T1000 (cell line): ENCODE measurements around the gene AKAP8L.
A peak's percentile ranks its signal among the peaks of the same experiment; 100 is the strongest.
"Not testable (repeated sequence)": the region's sequence is repeated elsewhere in the genome, so short reads cannot be mapped to it uniquely, and the experiment has no call there.

Source experiments
- DNase-seq: peaks from one replicate; lab custom pipeline; 2025; ENCODE audit warnings: mixed read lengths; lab: John Stamatoyannopoulos, UW

The AKAP8L gene

DNA sequence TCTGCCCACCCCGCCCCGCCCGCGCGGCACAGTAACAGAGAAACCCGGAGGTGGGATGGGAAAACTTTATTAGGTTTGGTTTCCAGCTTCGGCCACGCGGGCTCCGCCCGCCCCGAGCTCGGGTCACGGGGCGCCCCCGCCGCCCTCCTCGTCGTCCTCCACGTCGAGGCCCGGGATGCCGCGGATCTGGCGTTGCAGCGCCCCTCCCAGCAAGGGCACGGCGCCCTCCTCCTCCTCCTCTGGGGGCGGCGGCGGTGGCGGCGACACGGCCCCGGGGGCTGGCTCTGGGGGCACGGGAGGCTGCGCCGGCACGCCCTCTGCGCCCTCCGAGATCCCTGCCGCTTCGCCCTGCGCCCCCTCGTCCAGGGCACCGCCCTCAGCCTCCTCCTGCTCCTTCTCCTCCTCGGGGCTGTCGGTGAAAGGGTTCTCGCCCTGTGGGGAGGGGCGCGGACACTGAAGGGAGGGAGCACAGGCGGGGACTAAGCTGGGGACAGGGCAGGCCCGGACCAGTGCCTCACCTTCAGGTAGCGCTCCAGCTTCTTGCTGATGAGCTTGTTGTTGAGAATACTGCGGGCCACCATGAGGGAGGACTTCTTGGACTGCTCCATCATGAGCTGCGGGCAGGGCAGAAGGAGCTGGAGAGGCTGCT lies 38.7 kb downstream of the AKAP8L start:
- peak; percentile 49 for DNase-seq

DNA sequence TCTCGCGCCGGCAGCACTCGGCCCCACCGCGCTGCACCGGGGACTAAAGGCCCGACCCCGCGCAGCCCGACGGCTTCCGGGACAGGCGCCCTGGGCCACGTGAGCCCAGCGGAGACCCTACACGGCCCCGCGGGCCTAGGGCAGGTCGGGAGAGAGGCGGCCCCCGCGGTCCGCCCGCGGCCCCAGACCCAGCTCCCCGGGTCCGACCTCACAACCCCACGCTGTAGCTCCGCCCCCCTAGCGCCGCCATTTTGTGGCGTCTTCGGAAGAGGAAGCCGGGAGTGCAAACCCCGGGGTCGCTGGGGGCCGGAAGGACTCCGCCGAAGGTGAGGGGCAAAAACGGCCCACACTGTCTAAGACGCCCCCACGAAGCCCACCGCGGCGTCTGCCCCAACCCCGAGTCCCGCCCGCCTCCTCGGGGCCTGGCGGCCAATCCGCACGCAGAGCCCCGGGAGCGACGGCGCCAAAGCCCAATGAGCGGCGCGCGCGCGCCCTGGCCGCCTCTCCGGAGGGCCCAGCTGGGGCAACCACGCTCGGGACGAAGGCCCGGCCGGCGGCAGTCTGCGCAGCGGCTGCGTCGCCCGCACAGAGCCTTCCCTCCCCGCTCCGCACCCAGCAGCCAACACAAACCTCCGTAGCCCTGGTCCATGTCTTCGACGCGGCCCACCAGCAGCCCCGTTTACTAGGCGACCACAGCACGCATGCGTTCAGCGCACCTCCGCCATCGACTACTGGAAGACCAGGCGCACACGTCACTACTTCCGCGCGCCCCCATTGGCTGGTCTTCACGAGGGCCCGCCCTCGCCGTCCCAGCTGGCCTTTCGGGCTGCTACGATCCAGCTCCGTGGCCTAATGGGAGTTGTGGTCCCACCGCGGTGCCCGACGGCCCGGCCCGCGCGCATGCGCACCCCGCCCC lies 39.4 kb downstream of the AKAP8L start, which contains the start of gene AKAP8:
Gene AKAP8, minus strand, starts transcription at position 705 of the 916 bp plus-strand sequence. Its CDS starts 56 bp downstream, at position 649.
- DNase-seq: peak; percentile 98

DNA sequence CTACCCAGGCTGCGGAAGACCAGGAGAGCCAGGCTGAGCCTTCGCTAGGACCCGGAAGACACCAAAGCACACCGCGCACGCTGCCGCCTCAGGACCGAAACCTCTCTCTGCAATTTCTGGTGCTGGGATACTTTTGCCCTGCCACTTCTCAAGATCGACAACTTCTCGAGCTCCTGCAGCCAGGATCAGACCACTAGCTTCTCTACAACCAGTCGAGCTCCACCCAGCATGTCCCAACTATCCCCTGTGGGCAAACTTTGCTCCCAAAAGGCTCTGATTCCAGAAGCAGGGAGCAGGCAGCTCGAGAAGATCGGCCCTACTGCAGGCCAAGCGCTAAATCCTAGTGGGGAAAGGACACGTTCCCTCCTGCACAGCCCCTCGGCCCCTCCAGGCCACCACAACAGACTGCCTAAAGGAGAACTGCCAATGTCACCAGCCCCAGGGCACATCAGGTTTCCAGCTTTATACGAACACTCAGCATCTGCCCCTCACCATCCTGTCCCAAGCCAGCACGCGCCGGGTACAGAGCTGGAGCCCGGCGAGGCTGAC lies 40.2 kb downstream of the AKAP8L start:
- DNase-seq: no peak

DNA sequence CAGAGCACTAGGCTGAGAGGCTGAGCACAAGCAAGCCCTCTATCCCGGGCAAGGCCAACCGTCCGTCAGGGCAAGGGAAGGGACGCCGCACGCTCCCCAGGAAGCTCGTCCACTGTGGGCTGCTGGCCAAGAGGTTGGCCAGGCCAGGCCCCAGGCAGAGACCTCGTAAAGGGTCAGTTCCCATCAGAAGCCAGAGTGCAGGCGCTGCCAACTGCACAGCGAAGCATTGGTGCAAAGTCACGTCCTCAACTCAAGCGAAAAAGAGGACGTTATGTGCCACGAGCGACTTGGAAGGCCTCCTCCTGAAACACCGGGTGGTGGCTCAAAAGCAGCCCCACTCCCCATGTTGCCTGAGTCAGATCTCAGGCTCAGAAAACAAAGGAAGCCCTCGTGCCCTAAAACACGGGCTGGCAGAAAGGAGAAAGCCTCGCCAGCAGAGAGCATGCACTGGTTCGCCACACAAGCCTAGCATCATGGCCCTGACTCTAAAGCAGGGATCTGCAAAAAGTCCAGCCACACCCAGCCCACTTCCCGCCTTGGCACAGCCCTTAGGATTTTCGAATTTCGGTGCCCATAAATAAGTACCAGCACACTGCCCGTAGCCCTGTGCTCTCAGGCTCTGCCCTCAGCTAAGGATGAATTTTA lies 43.9 kb downstream of the AKAP8L start:
- no peak for DNase-seq

DNA sequence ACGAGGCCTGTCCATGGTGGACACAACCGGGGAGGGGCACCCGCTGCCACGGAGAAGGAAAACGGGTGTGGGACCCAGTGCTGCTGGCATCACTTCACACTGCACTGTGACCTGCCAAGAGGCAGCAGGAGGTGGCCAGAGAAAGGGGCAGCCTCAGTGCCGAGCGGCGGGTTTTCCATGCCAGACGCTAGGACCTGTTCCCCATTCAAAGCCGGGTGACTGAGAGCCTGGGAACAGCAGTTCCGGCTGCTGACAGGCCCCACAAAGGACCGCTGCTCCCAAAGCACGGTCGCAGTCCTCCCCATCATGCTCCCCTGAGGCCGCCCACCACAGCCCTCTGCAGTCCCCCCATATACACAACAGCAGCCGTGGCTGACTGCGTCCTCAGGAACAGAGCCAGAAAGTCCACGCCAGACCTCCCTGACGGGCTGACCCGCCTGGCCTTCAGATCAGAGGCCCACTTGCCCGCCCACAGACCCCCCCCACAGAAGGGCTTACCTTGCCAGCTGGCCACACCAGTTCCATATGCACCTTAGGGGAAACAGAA lies 44.6 kb downstream of the AKAP8L start:
- DNase-seq: no peak

- no peak for DNase-seq
These were observed 45.1 kb downstream of the AKAP8L start for GRCh38 chr19:15373644-15374043.

GRCh38 chr19:15372891-15373301 lies 45.9 kb downstream of the AKAP8L start:
- no peak for DNase-seq

DNA sequence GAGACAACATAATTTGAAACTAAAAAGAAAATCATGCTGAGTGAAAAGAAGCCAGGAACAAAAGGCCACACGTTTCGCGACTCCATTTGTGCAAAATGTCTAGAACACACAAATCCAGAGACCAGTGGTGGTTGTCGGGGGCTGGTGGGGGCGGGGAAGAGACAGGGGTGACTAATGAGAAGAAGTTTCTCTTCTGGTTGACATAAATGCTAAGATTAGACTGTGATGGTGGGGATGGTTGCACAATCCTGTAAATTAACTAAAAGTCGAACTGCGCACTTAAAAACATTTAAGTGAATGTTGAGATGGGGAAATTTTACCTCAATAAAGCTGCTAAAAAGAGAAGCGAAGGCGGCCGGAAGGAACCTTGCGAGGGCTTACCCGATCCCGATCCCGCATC lies 46.3 kb downstream of the AKAP8L start:
- DNase-seq: no peak

GRCh38 chr19:15371786-15372380 lies 46.9 kb downstream of the AKAP8L start:
- DNase-seq: no peak

GRCh38 chr19:15371119-15371518 lies 47.7 kb downstream of the AKAP8L start:
- no peak for DNase-seq

GRCh38 chr19:15369594-15369891 lies 49.2 kb downstream of the AKAP8L start:
- no peak for DNase-seq

GRCh38 chr19:15368798-15369593 lies 49.8 kb downstream of the AKAP8L start:
- DNase-seq: no peak

DNA sequence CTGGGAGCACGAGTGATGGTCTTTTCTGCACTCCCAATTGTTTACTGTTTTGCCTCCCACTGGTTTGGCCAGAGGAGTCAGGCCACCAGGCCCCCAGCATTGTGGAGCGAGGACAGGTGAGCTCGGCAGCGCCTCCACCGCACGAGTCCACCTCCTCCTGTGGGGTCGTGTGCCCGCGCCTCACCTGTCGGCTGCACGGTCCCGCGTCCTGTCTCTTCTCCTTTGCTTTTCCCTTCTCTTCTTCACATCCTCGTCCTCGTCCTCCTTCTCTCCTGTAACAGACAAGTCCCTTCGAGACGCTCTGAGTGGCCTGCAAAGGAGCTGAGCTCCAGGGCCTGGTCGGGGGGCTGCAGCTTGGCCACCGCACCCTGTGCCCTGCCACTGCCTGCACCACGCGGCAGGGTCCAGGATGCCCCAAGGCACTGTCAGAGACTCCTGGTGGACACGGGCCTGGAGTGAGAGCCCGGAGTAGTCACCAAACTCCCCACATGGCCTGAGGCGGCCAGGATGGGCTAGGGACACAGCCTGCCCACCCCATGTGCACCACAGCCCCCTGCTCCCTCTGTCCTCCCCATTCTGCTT lies 50.6 kb downstream of the AKAP8L start:
- DNase-seq: no peak

DNA sequence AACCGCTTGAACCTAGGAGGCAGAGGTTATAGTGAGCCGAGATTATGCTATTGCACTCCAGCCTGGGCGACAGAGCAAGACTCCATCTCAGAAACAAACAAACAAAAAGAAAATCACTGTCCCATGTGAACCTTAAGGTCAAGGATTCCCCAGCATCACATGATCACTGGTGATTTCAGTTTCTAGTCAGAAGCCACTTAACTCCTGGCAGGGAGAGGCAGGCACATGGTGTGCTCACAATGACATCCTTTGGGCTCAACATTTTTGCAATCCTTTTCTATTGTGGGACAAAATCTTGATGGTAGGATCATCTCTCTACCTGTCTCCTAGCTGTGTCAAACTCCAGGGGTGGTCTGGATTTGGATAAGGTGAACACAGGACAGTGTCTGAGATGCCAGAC lies 51.3 kb downstream of the AKAP8L start:
- DNase-seq: no peak

- DNase-seq: no peak
These were observed 53.5 kb downstream of the AKAP8L start for GRCh38 chr19:15365264-15365663.

DNA sequence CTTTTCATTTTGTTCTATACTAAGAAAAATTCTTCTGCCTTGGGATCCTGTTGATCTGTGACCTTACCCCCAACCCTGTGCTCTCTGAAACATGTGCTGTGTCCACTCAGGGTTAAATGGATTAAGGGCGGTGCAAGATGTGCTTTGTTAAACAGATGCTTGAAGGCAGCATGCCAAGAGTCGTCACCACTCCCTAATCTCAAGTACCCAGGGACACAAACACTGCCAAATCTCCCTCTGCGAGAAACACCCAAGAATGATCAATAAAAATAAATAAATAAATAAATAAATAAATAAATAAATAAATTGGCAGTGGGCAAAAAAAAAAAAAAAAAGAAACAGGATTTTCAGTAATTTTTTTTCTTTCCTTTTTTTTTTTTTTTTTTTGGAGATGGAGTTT lies 55.0 kb downstream of the AKAP8L start:
- not testable (repeated sequence) for DNase-seq

GRCh38 chr19:15363048-15363447 lies 55.7 kb downstream of the AKAP8L start:
- DNase-seq: not testable (repeated sequence)

DNA sequence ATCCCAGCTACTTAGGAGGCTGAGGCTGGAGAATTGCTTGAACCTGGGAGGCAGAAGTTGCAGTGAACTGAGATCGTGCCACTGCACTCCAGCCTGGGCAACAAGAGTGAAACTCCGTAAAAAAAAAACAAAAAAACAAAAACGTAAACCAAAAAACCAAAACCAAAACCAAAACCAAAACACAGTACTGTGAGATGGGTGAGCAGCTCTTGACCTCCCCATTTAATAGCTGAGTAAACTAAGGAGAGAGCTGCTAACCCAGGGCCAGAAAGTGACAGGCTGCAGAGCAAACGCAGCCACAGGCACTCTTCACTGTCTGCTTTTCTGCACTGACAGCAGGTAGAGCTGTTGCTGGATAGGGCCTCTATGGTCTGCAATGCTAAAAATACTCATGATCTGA lies 58.8 kb downstream of the AKAP8L start:
- DNase-seq: not testable (repeated sequence)

DNA sequence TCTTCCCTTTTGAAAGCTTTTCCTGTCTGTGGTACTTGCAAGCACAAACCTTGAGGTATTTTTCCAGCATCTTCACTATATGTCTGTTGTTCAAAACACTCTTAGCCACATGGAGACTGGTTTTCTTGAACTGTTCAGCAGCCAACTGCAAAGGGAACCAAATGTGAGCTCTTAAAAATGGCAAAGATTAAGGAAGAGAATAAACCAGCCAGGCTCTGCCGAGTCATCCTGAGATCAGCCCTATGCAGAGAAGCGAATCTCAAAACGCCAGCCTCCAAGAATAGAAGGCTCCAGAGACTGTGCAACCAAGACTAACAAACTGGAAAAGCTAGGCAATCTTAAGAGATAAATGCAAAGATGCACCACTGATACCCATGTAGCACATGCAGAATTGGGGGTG lies 59.9 kb downstream of the AKAP8L start:
- no peak for DNase-seq

- no peak for DNase-seq
These were observed 60.9 kb downstream of the AKAP8L start for GRCh38 chr19:15357906-15358305.
